Transverse colon (tissue), 4 donors: Measurements from ENCODE around the gene SFXN2. TPM values are rescaled to one million over a fixed set of nuclear protein-coding genes. Genes with fewer than 3 reads are reported as not detected.
"Not testable (repeated sequence)": the region's sequence is repeated elsewhere in the genome, so short reads cannot be mapped to it uniquely, and the experiment has no call there.

Source experiments
- DNase-seq: peaks from one replicate; pipeline ENCODE4 v3.0.0-alpha.2; 2019
- H3K27ac ChIP-seq, 4 donors: fragments of 200-600 bp; sonication (generic); 2 replicates each; pipeline ENCODE4 v1.5.1; 2016 to 2018; ENCODE audit warnings: inconsistent platforms in 4 of 4
- H3K27me3 ChIP-seq: fragments of 200-600 bp; sonication (generic); 2 replicates; pipeline ENCODE4 v1.5.1; 2017; ENCODE audit warnings: inconsistent platforms
- H3K36me3 ChIP-seq, 4 donors: fragments of 200-600 bp; sonication (generic); 2 replicates each; pipeline ENCODE4 v1.5.1; 2017 to 2019; ENCODE audit warnings: inconsistent platforms in 4 of 4
- H3K4me1 ChIP-seq, 4 donors: fragments of 200-600 bp; sonication (generic); 2 replicates each; pipeline ENCODE4 v1.5.1; 2017 to 2020; ENCODE audit warnings: inconsistent platforms in 4 of 4
- H3K4me3 ChIP-seq, 4 donors: fragments of 200-600 bp; sonication (generic); 1 replicate in 1 of 4; 2 replicates in 3 of 4; pipeline versions ENCODE4 v1.5.1 to v1.6.1; 2017 to 2019; ENCODE audit warnings: inconsistent platforms in 4 of 4
- H3K9me3 ChIP-seq, 2 donors: fragments of 200-600 bp; sonication (generic); 2 replicates each; pipeline ENCODE4 v1.5.1; 2017 to 2019; ENCODE audit warnings: inconsistent platforms in 2 of 2
- EP300 ChIP-seq: sonication (generic); formaldehyde crosslinking; IDR thresholded peaks from one replicate; pipeline ENCODE4 v1.6.1; 2017; ENCODE audit warnings: antibody characterized with exemption, low read depth
- POLR2A ChIP-seq: fragments of 450-650 bp; IDR thresholded peaks from one replicate; pipeline ENCODE4 v1.6.1; 2016; ENCODE audit warnings: antibody characterized with exemption, mild to moderate bottlenecking, moderate library complexity
- POLR2AphosphoS5 ChIP-seq, 3 donors: sonication (generic); formaldehyde crosslinking; IDR thresholded peaks; one replicate each; pipeline ENCODE4 v1.6.1; 2016; ENCODE audit warnings: antibody characterized with exemption in 3 of 3
- WGBS, 2 donors: methylation state at CpG; one replicate each; pipeline ENCODE4 v1.1.5; 2018; ENCODE audit warnings: low coverage in 1 of 2; 5-methylcytosine and 5-hydroxymethylcytosine counted together
- in situ Hi-C, 4 donors: fragments of 200-750 bp; cut with MboI; loops; one replicate each; pipeline versions ENCODE4 v1.15.0 to v1.15.1; 2017; ENCODE audit warnings: low sequenced_read_pairs in 3 of 4, low pct_ligation_motif_present in 1 of 4, low pct_unique_long_range_greater_than_20kb in 1 of 4
- intact Hi-C: fragments of 100-400 bp; cut with DNase I; formaldehyde crosslinking; loops from one replicate; pipeline ENCODE4 v1.15.1; 2023; ENCODE audit warnings: low total_unique reads
- total RNA-seq, 4 donors: library from RNA; depleted of rRNA; stranded (reverse); fragments of >200 nt; gene quantifications; one replicate each; pipeline ENCODE4 v1.1.0, GENCODE V29; 2016
- TF ChIP-seq, protein P1 (sequence below), 5 experiments: fragments of 200-600 bp in 3 of 5; fragments of 450-650 bp in 2 of 5; sonication (generic) in 3 of 5; IDR thresholded peaks; 1 replicate in 2 of 5; 2 replicates in 3 of 5; pipeline ENCODE4 v1.5.1; 2016 to 2017; ENCODE audit warnings: antibody characterized with exemption in 5 of 5, inconsistent platforms in 3 of 5, mild to moderate bottlenecking in 2 of 5, moderate library complexity in 1 of 5

SFXN2 gene
- total RNA-seq, 4 donors from 2014 or later = 2.1 to 64.9 (median 7.3) TPM

DNA sequence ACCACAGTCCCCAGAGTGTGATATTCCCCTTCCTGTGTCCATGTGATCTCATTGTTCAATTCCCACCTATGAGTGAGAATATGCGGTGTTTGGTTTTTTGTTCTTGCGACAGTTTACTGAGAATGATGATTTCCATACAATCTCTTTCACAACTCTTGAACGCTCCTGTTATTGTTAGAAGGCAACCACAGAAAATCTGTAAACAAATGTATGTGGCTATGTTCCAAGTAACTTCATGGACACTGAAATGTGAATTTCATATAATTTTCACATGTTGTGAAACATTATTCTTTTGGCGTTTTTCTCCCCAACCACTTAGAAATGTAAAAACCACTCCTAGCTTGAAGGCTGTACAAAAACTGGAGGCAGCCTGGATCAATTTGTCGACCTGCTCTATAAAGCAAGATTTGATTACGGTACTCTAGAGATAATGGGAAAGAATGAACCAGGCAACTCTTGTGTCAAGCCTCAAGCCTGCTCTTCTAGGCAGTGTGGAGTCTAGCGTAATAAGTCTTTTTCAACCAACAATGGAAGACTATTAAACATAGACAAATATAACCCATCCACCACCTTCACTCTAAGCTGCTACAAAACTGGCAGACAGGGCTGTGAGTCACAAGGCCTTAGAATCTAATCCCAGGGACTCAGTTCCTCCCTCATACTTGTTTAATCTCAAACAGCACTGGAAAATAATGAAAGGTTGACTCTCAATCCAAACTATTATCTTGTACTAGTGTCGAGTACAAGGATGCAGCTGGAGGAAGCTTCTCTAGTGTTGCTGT is 23.0 kb upstream of the SFXN2 start:
- WGBS, 2 donors = 73 to 87% methylated on average over 4 to 8 of the region's 8 CpGs
- Histone ChIP-seq H3K27ac (no peak overlapping the region), H3K9me3 (no peaks in the 10 kb centered on the region), H3K36me3 (peaks cover 0 to 1% (median 0%) of the 10 kb centered on the region in 4 donors), H3K4me1 (no peaks in the 10 kb centered on the region), H3K27me3 (no peaks in the 10 kb centered on the region), H3K4me3 (no peak overlapping the region)
- intact Hi-C loops = no loop called here
- no peak for TF ChIP-seq POLR2AphosphoS5 (IDR thresholded peaks at IDR 0.05)
- TF ChIP-seq EP300 = no peak
- TF ChIP-seq POLR2A = no peak
- TF ChIP-seq, protein P1, sequence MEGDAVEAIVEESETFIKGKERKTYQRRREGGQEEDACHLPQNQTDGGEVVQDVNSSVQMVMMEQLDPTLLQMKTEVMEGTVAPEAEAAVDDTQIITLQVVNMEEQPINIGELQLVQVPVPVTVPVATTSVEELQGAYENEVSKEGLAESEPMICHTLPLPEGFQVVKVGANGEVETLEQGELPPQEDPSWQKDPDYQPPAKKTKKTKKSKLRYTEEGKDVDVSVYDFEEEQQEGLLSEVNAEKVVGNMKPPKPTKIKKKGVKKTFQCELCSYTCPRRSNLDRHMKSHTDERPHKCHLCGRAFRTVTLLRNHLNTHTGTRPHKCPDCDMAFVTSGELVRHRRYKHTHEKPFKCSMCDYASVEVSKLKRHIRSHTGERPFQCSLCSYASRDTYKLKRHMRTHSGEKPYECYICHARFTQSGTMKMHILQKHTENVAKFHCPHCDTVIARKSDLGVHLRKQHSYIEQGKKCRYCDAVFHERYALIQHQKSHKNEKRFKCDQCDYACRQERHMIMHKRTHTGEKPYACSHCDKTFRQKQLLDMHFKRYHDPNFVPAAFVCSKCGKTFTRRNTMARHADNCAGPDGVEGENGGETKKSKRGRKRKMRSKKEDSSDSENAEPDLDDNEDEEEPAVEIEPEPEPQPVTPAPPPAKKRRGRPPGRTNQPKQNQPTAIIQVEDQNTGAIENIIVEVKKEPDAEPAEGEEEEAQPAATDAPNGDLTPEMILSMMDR (IDR thresholded peaks at IDR 0.05) = no peak
- DNase-seq = no peak
- in situ Hi-C loops = no loop called here

DNA sequence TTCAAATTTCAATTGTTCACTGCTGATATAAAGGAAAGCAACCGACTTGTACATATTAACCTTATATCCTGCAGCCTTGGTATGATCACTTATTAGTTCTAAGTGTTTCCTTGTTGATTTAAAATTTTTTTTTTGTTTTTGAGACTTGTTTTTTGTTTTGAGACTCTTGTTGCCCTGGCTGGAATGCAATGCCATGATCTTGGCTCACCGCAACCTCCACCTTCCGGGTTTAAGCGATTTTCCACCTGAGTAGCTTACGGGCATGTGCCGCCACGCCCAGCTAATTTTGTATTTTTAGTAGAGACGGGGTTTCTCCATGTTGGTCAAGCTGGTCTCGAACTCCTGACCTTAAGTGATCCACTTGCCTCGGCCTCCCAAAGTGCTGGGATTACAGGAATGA is 19.0 kb upstream of the SFXN2 start:
- in situ Hi-C loops, H3K9me3 ChIP-seq, H3K4me1 ChIP-seq, intact Hi-C loops, H3K27me3 ChIP-seq, H3K4me3 ChIP-seq, DNase-seq, H3K27ac ChIP-seq: not testable (repeated sequence)
- WGBS, 2 donors = 67 to 95% methylated on average over 1 to 10 of the region's 10 CpGs
- peaks cover 0 to 15% (median 3%) of the 10 kb centered on the region in 4 donors for H3K36me3 ChIP-seq

DNA sequence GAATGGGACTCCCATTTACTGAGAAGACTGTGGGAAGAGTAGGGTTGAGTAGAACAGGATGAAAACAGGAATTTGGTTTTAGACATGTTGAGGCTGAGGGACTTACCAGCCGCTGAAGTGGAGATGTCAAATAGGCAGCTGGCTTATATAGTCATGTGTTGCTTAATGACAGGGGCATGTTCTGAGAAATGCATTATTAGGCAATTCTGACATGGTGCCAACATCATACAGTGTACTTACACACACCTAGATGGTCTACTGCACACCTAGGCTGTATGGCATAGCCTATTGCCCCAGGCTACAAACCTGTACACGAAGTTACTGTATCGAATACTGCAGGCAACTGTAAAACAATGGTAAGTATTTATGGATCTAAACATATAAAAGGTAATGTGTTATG is 17.7 kb upstream of the SFXN2 start:
- no peaks in the 10 kb centered on the region for H3K27me3 ChIP-seq
- H3K4me3 ChIP-seq = no peak overlapping the region
- TF ChIP-seq POLR2A (no peak), EP300 (no peak), POLR2AphosphoS5 (IDR thresholded peaks at IDR 0.05) (no peak)
- TF ChIP-seq, protein P1 (IDR thresholded peaks at IDR 0.05) = no peak
- H3K27ac ChIP-seq = no peak overlapping the region
- 61 to 92% methylated on average over 2 to 3 of the region's 3 CpGs for WGBS, 2 donors
- no peaks in the 10 kb centered on the region for H3K4me1 ChIP-seq
- peaks cover 0 to 15% (median 3%) of the 10 kb centered on the region in 4 donors for H3K36me3 ChIP-seq
- no peak for DNase-seq
- H3K9me3 ChIP-seq = no peaks in the 10 kb centered on the region
- in situ Hi-C loops (no loop called here), intact Hi-C loops (no loop called here)

DNA sequence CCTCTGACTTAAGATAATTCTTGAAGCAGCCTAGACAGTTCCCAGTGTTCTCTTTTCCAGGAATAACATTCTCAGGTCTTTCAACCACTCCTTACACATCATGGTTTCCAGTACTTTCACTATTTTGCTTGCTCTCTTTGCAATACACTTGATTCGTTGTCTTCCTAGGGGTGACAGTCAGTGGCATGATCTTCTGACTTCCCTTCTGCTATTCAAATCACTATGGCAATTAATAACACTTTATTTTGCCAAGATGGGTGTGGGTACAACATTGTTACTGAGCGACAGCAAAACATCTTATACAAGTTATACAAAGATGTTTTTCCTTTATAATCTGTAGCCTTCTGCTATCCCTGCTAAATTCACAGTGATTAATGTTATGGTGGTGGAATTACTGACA is 15.5 kb upstream of the SFXN2 start:
- Histone ChIP-seq H3K27ac (no peak overlapping the region), H3K27me3 (no peaks in the 10 kb centered on the region), H3K4me1 (no peaks in the 10 kb centered on the region), H3K9me3 (no peaks in the 10 kb centered on the region), H3K36me3 (peaks cover 0 to 15% (median 3%) of the 10 kb centered on the region in 4 donors), H3K4me3 (no peak overlapping the region)
- DNase-seq = no peak
- in situ Hi-C loops (no loop called here), intact Hi-C loops (no loop called here)
- 89% methylated on average over 2 of the region's 2 CpGs; no CpG with 5 or more reads in 1 of the 2 donors for WGBS, 2 donors
- TF ChIP-seq POLR2A (no peak), POLR2AphosphoS5 (IDR thresholded peaks at IDR 0.05) (no peak), EP300 (no peak)
- TF ChIP-seq, protein P1 (IDR thresholded peaks at IDR 0.05) = no peak
